HepG2 (cell line): ENCODE results near the gene STOM. TPM values are rescaled to one million over a fixed set of nuclear protein-coding genes. Genes with fewer than 3 reads are reported as not detected.
A peak's percentile ranks its signal among the peaks of the same experiment; 100 is the strongest.

Experiments used
- AHDC1 ChIP-seq: sonication (generic); formaldehyde crosslinking; IDR thresholded peaks from 2 replicates; pipeline ENCODE4 v1.5.1; 2020; ENCODE audit warnings: mild to moderate bottlenecking, missing genetic modification reagents, borderline replicate concordance
- HNRNPL ChIP-seq: fragments of 200-400 bp; formaldehyde crosslinking; IDR thresholded peaks from 2 replicates; pipeline ENCODE4 v1.6.1; 2017; ENCODE audit warnings: mild to moderate bottlenecking, low read depth, low read length
- NKX3-1 ChIP-seq: sonication (generic); formaldehyde crosslinking; IDR thresholded peaks from 2 replicates; pipeline ENCODE4 v1.5.0; 2020; ENCODE audit warnings: missing genetic modification reagents
- NR1H2 ChIP-seq: sonication (generic); formaldehyde crosslinking; IDR thresholded peaks from 2 replicates; pipeline ENCODE4 v1.8.1; 2022; ENCODE audit warnings: low read depth, missing genetic modification reagents, borderline replicate concordance
- POGZ ChIP-seq: sonication (generic); formaldehyde crosslinking; IDR thresholded peaks from 2 replicates; pipeline ENCODE4 v1.4.0; 2020; ENCODE audit warnings: mild to moderate bottlenecking, missing genetic modification reagents
- PTBP1 ChIP-seq: fragments of 200-400 bp; formaldehyde crosslinking; IDR thresholded peaks from 2 replicates; pipeline ENCODE4 v1.6.1; 2018; ENCODE audit warnings: low read length, low read depth; ENCODE audit not compliant: poor library complexity, severe bottlenecking
- RXRB ChIP-seq: IDR thresholded peaks from 2 replicates; pipeline ENCODE4 v1.6.1; 2016; ENCODE audit warnings: borderline replicate concordance, missing genetic modification reagents, missing compliant biosample characterization
- SMYD3 ChIP-seq: sonication (generic); formaldehyde crosslinking; IDR thresholded peaks from 2 replicates; pipeline ENCODE4 v1.8.1; 2023; ENCODE audit warnings: mild to moderate bottlenecking, missing genetic modification reagents
- TSC22D2 ChIP-seq: sonication (generic); formaldehyde crosslinking; IDR thresholded peaks from 2 replicates; pipeline ENCODE4 v1.5.1; 2020; ENCODE audit warnings: missing genetic modification reagents, mild to moderate bottlenecking, borderline replicate concordance
- ZC3H4 ChIP-seq: sonication (generic); formaldehyde crosslinking; IDR thresholded peaks from 2 replicates; pipeline ENCODE4 v1.4.0; 2020; ENCODE audit warnings: missing genetic modification reagents, borderline replicate concordance
- ZFYVE20 ChIP-seq: sonication (generic); formaldehyde crosslinking; IDR thresholded peaks from 2 replicates; pipeline ENCODE4 v1.8.0; 2023; ENCODE audit warnings: low read depth, mild to moderate bottlenecking, moderate library complexity, missing genetic modification reagents, borderline replicate concordance
- ZKSCAN5 ChIP-seq: sonication (generic); formaldehyde crosslinking; IDR thresholded peaks from 2 replicates; pipeline ENCODE4 v1.5.1; 2020; ENCODE audit warnings: mild to moderate bottlenecking, missing genetic modification reagents
- ZNF605 ChIP-seq: sonication (generic); formaldehyde crosslinking; IDR thresholded peaks from 2 replicates; pipeline ENCODE4 v1.8.0; 2022; ENCODE audit warnings: mild to moderate bottlenecking, missing genetic modification reagents
- ZNF672 ChIP-seq: sonication (generic); formaldehyde crosslinking; IDR thresholded peaks from 2 replicates; pipeline ENCODE4 v1.8.1; 2022; ENCODE audit warnings: missing genetic modification reagents
- ZNF776 ChIP-seq: sonication (generic); formaldehyde crosslinking; IDR thresholded peaks from 2 replicates; pipeline ENCODE4 v1.4.0; 2020; ENCODE audit warnings: mild to moderate bottlenecking, missing genetic modification reagents
- ZSCAN31 ChIP-seq: sonication (generic); formaldehyde crosslinking; IDR thresholded peaks from 2 replicates; pipeline ENCODE4 v1.5.0; 2020; ENCODE audit warnings: low read depth, mild to moderate bottlenecking, missing genetic modification reagents
- polyA plus RNA-seq, 8 experiments: library from polyadenylated mRNA; depleted of rRNA in 3 of 8; stranded (reverse) in 7 of 8; unstranded in 1 of 8; fragments of >200 nt; fragmentation: Illumina TruSeq in 4 of 8; extraction: Trizol in 4 of 8; gene quantifications; 2 replicates each; pipeline versions ENCODE4 v1.2.1 to v1.2.3, GENCODE V29; 2011 to 2016; ENCODE audit warnings: low read depth in 4 of 8, missing spikeins in 1 of 8, mixed read lengths in 1 of 8; ENCODE audit not compliant: insufficient read depth in 1 of 8
- total RNA-seq, 5 experiments: library from RNA; depleted of rRNA; stranded (reverse); fragments of >200 nt; fragmentation: Illumina TruSeq; extraction: Trizol; gene quantifications; 2 replicates each; pipeline ENCODE4 v1.2.3, GENCODE V29; 2016; ENCODE audit warnings: low read depth in 1 of 5
- TF ChIP-seq, protein P1 (sequence below): sonication (generic); formaldehyde crosslinking; IDR thresholded peaks from 2 replicates; pipeline ENCODE4 v1.4.0; 2020; ENCODE audit warnings: mild to moderate bottlenecking, low read depth, missing genetic modification reagents
- TF ChIP-seq, protein P2 (sequence below): sonication (generic); formaldehyde crosslinking; IDR thresholded peaks from 2 replicates; pipeline ENCODE4 v1.8.0; 2022; ENCODE audit warnings: mild to moderate bottlenecking, missing genetic modification reagents, moderate library complexity
- TF ChIP-seq, protein P3 (sequence below): sonication (generic); formaldehyde crosslinking; conservative IDR thresholded peaks from 2 replicates; pipeline ENCODE4 v1.8.0; 2022; ENCODE audit warnings: low read depth, missing genetic modification reagents

Gene STOM
- total and polyA plus RNA-seq, 2 of the 13 experiments (the other 11 are each of a cell fraction or from before 2014, with no cell fraction given), result 43.6 to 165 TPM

DNA sequence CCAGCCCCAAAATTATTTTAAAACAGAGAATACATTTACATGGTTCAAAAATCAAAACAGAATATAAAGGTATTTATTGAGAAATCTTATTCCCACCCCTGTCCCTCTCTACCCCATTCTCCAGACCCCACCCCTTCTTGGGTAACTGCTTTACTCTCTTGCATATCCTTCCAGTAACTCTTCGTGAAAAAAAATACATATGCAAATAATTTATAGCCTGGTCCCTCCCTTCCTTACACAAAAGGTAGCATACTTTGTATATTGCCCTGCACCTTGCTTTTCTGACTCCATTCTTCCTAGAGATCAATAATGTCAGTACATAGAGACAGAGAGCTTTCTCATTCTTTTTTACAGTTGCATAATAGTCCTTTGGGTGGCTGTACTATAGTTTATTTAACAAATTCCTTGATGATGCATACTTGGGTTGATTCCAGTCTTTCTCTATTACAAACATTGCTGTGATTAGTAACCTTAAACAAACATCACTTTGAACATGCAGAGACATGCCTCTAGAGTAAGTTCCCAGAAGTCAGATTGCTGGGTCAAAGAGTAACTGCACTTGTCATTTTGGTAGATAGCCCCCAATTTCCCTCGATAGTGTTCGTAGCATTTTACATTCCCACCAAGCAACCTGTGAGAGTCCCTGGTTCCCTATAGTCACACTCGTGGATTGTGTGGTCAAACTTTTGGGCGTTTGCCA, 47.9 kb downstream of the STOM start (continued):
- TF ChIP-seq AHDC1 (CRISPR knock-in tag) (peak; percentile 91; the same call in 1 of the 2 replicates), ZC3H4 (CRISPR knock-in tag) (no peak), TSC22D2 (no peak), ZNF605 (CRISPR knock-in tag) (no peak), POGZ (CRISPR knock-in tag) (peak; percentile 69), ZNF776 (no peak), PTBP1 (no peak), ZNF672 (CRISPR knock-in tag) (no peak), ZFYVE20 (CRISPR knock-in tag) (no peak), HNRNPL (no peak), NR1H2 (CRISPR knock-in tag) (no peak), ZKSCAN5 (CRISPR knock-in tag) (no peak), ZSCAN31 (CRISPR knock-in tag) (no peak), SMYD3 (CRISPR knock-in tag) (peak; percentile 60; the same call in 1 of the 2 replicates), NKX3-1 (CRISPR knock-in tag) (no peak), RXRB (peak; percentile 95)
- TF ChIP-seq, protein P1, sequence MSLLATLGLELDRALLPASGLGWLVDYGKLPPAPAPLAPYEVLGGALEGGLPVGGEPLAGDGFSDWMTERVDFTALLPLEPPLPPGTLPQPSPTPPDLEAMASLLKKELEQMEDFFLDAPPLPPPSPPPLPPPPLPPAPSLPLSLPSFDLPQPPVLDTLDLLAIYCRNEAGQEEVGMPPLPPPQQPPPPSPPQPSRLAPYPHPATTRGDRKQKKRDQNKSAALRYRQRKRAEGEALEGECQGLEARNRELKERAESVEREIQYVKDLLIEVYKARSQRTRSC, result no peak
- TF ChIP-seq, protein P2, sequence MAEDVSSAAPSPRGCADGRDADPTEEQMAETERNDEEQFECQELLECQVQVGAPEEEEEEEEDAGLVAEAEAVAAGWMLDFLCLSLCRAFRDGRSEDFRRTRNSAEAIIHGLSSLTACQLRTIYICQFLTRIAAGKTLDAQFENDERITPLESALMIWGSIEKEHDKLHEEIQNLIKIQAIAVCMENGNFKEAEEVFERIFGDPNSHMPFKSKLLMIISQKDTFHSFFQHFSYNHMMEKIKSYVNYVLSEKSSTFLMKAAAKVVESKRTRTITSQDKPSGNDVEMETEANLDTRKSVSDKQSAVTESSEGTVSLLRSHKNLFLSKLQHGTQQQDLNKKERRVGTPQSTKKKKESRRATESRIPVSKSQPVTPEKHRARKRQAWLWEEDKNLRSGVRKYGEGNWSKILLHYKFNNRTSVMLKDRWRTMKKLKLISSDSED (CRISPR knock-in tag), result no peak
- TF ChIP-seq, protein P3, sequence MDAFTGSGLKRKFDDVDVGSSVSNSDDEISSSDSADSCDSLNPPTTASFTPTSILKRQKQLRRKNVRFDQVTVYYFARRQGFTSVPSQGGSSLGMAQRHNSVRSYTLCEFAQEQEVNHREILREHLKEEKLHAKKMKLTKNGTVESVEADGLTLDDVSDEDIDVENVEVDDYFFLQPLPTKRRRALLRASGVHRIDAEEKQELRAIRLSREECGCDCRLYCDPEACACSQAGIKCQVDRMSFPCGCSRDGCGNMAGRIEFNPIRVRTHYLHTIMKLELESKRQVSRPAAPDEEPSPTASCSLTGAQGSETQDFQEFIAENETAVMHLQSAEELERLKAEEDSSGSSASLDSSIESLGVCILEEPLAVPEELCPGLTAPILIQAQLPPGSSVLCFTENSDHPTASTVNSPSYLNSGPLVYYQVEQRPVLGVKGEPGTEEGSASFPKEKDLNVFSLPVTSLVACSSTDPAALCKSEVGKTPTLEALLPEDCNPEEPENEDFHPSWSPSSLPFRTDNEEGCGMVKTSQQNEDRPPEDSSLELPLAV (CRISPR knock-in tag), result no peak
